ENCODE measurements around the gene OR4C13.
"Not testable (repeated sequence)": the region's sequence is repeated elsewhere in the genome, so short reads cannot be mapped to it uniquely, and the experiment has no call there.

DNA sequence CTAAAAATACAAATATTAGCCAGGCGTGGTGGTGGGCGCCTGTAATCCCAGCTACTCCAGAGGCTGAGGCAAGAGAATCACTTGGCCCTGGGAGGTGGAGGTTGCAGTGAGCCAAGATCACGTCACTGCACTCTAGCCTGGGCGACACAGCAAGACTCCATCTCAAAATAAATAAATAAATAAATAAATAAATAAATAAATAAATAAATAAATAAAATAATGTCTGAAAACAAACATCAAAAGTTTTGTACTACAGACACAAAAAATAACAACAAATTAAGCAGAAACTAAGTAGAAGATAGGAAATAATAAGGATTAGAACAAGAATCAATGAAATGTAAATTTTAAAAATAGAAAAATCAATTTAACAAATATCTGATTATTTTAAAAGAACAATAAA lies 21.2 kb downstream of the OR4C13 start:
- not testable (repeated sequence) for TF ChIP-seq POLR2AphosphoS5 (IDR thresholded peaks at IDR 0.05; ENCODE audit: low read depth, low read length); TAF1 (IDR thresholded peaks at IDR 0.05; ENCODE audit: borderline replicate concordance, low read depth, low read length); POLR2A (IDR thresholded peaks at IDR 0.05; ENCODE audit: low read depth, low read length)

Measured in GM12892 (cell line).